ENCODE measurements around the gene CPT1A. TPM values are rescaled to one million over a fixed set of nuclear protein-coding genes. Genes with fewer than 3 reads are reported as not detected.

The CPT1A gene
- total and polyA plus RNA-seq, 10 of the 15 experiments (the other 5 are each of a cell fraction or from before 2014, with no cell fraction given) = 1.1 to 17.5 (median 6.0) TPM

- TF ChIP-seq CBX5 (IDR thresholded peaks at IDR 0.05; ENCODE audit: low read depth) (no peak), ZBED1 (IDR thresholded peaks at IDR 0.05; ENCODE audit: borderline replicate concordance) (no peak), SRF (IDR thresholded peaks at IDR 0.05; ENCODE audit: low read depth in 2 of 2, low read length in 2 of 2) (no peak)
Observed at GRCh38 chr11:68809506-68809905, 32.2 kb downstream of the CPT1A start (continued).

GRCh38 chr11:68808787-68809186 lies 32.9 kb downstream of the CPT1A start:
- CTCF ChIA-PET = interaction anchor here (1.1 to 1.8 kb wide), 2 partner anchors 9 to 11 kb away, joined by 5 to 6 read pairs; no protein-coding TSS in a partner anchor

More at GRCh38 chr11:68808787-68809186, 32.9 kb downstream of the CPT1A start:
- Histone ChIP-seq H3K36me3 (ENCODE audit: control insufficient read depth in 2 of 2, insufficient read depth in 2 of 2, low read length in 1 of 2) (no peaks in the 10 kb centered on the region; a peak in 2 of 4 replicates), H3K4me2 (ENCODE audit: control insufficient read depth, insufficient read depth) (no peak overlapping the region), H3K27me3 (replicated peaks in 1 of 2; ENCODE audit: control insufficient read depth in 2 of 2, insufficient read depth in 2 of 2, low read length in 1 of 2) (no peaks in the 10 kb centered on the region), H3K9me3 (replicated peaks; ENCODE audit: control insufficient read depth, insufficient read depth, low read length) (no peaks in the 10 kb centered on the region), H2AFZ (ENCODE audit: control insufficient read depth, low read depth, low read length) (no peak overlapping the region), H3K27ac (ENCODE audit: control insufficient read depth, insufficient read depth) (no peak overlapping the region), H3K4me1 (ENCODE audit: control insufficient read depth, insufficient read depth, low read length) (no peaks in the 10 kb centered on the region), H3K4me3 (no peak overlapping the region), H3K79me2 (ENCODE audit: control insufficient read depth, insufficient read depth, low read length) (no peaks in the 10 kb centered on the region), H3K9ac (ENCODE audit: control insufficient read depth, insufficient read depth, low read length) (no peak overlapping the region), H4K20me1 (ENCODE audit: control insufficient read depth, insufficient read depth) (no peaks in the 10 kb centered on the region)
- no peak for FAIRE-seq
- ATAC-seq = no peak
- no peak for DNase-seq (ENCODE audit: low read depth, low spot score)
- POLR2A ChIA-PET = no interaction called here
- 92% methylated on average over 2 of the region's 2 CpGs for WGBS (ENCODE audit: insufficient coverage, insufficient replicate concordance, low lambda C conversion rate, missing lambda C conversion rate)
- no TSS peak for BruUV-seq (replicated peaks)
- in situ Hi-C loops (cut with MboI) = no loop called here
- SMC1A ChIA-PET (ENCODE audit: uncharacterized antibody, unreplicated experiment) = no interaction called here
- intact Hi-C loops (cut with micrococcal nuclease; ENCODE audit: unreplicated experiment) = no loop called here
- TF ChIP-seq TAF1 (IDR thresholded peaks at IDR 0.05; ENCODE audit: borderline replicate concordance, low read depth, low read length) (no peak), TCF7 (IDR thresholded peaks at IDR 0.05; ENCODE audit: borderline replicate concordance) (no peak), REST (IDR thresholded peaks at IDR 0.05; ENCODE audit: low read depth, low read length) (no peak), MTA2 (IDR thresholded peaks at IDR 0.05; ENCODE audit: low read depth) (no peak), RCOR1 (conservative IDR thresholded peaks at IDR 0.05; ENCODE audit: low read depth, low read length) (no peak), RBBP5 (conservative IDR thresholded peaks at IDR 0.05) (no peak), SMC3 (IDR thresholded peaks at IDR 0.05; ENCODE audit: borderline replicate concordance, low read length) (no peak), FOXK2 (IDR thresholded peaks at IDR 0.05) (no peak)
- RAD21 ChIA-PET (ENCODE audit: unreplicated experiment) = no interaction called here
